Mesendoderm (in vitro differentiated cells): ENCODE data around the gene MAZ.

Experiments used
- DNase-seq: peaks from one replicate; pipeline ENCODE4 v3.0.0; 2013
- H2AK5ac ChIP-seq: 2 replicates; pipeline ENCODE4 v1.6.1; 2013; ENCODE audit warnings: low read length, inconsistent platforms
- H2BK120ac ChIP-seq: 2 replicates; pipeline ENCODE4 v1.6.1; 2013; ENCODE audit warnings: low read depth, mild to moderate bottlenecking, low read length, moderate library complexity, mixed read lengths
- H2BK15ac ChIP-seq: replicated peaks from 2 replicates; pipeline ENCODE4 v1.6.1; 2013; ENCODE audit warnings: low read depth, mild to moderate bottlenecking, moderate library complexity
- H2BK5ac ChIP-seq: 2 replicates; pipeline ENCODE4 v1.6.1; 2013; ENCODE audit warnings: low read length, inconsistent platforms
- H3K18ac ChIP-seq: 2 replicates; pipeline ENCODE4 v1.6.1; 2013; ENCODE audit warnings: mild to moderate bottlenecking, low read length, mixed read lengths
- H3K23ac ChIP-seq: one replicate; pipeline ENCODE4 v1.6.1; 2013; ENCODE audit warnings: low read length
- H3K27ac ChIP-seq: 2 replicates; pipeline ENCODE4 v1.5.1; 2013; ENCODE audit warnings: low read depth, mild to moderate bottlenecking, inconsistent platforms, low read length, moderate library complexity
- H3K27me3 ChIP-seq: 2 replicates; pipeline ENCODE4 v1.6.1; 2013; ENCODE audit warnings: low read length, control low read depth, mild to moderate bottlenecking, inconsistent platforms; ENCODE audit not compliant: insufficient read depth, poor library complexity
- H3K36me3 ChIP-seq: 2 replicates; pipeline ENCODE4 v1.6.1; 2013; ENCODE audit warnings: low read length, inconsistent platforms; ENCODE audit not compliant: control insufficient read depth, insufficient read depth
- H3K4ac ChIP-seq: one replicate; pipeline ENCODE4 v1.6.1; 2013; ENCODE audit warnings: low read depth, mild to moderate bottlenecking, low read length, moderate library complexity
- H3K4me1 ChIP-seq: 2 replicates; pipeline ENCODE4 v1.6.1; 2013; ENCODE audit warnings: low read depth, low read length, inconsistent platforms; ENCODE audit not compliant: control insufficient read depth
- H3K4me2 ChIP-seq: 2 replicates; pipeline ENCODE4 v1.6.1; 2013; ENCODE audit warnings: low read length
- H3K4me3 ChIP-seq: 2 replicates; pipeline ENCODE4 v1.5.1; 2013; ENCODE audit warnings: mild to moderate bottlenecking, low read length
- H3K56ac ChIP-seq: one replicate; pipeline ENCODE4 v1.6.1; 2013; ENCODE audit warnings: low read length
- H3K79me1 ChIP-seq: 2 replicates; pipeline ENCODE4 v1.6.1; 2013; ENCODE audit warnings: low read length, inconsistent platforms
- H3K79me2 ChIP-seq: 2 replicates; pipeline ENCODE4 v1.6.1; 2013; ENCODE audit warnings: mild to moderate bottlenecking, low read length; ENCODE audit not compliant: control insufficient read depth, insufficient read depth
- H3K9ac ChIP-seq: 2 replicates; pipeline ENCODE4 v1.6.1; 2013; ENCODE audit warnings: low read length, inconsistent platforms
- H4K5ac ChIP-seq: one replicate; pipeline ENCODE4 v1.6.1; 2013; ENCODE audit warnings: low read length
- H4K8ac ChIP-seq: one replicate; pipeline ENCODE4 v1.6.1; 2013; ENCODE audit warnings: low read depth, mild to moderate bottlenecking, control low read depth, low read length, moderate library complexity
- WGBS: extraction: QIAGEN DNeasy Blood & Tissue Kit; methylation state at CpG from one replicate; pipeline ENCODE4 v1.1.7; 2013; ENCODE audit warnings: low lambda C conversion rate, missing lambda C conversion rate; ENCODE audit not compliant: insufficient coverage; ENCODE audit errors: extremely low coverage; 5-methylcytosine and 5-hydroxymethylcytosine counted together

Gene MAZ

DNA sequence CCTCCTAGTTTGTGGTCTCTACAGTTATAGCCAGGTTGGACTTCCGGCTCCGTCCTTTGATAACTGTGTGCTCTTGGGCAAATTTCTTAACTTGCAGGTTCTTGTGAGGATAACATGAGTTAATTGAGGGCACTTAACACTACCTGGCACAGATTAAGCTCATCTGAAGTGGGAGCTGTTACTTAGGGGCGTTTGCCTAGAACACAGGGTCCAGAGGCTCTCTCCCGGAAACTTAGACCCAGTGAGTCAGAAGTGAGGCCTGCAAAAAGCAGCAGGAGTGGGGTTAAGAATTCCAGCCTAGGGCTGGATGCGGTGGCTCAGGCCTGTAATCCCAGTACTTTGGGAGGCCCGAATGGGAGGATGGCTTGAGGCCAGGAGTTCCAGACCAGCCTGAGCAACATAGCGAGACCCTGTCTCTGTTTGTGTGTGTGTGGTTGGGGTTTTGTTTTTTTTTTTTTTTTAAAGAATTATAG, 15.3 kb downstream of the MAZ start:
- Histone ChIP-seq H4K5ac (no peak overlapping the region), H3K18ac (no peak overlapping the region), H3K23ac (no peak overlapping the region), H3K9ac (no peak overlapping the region), H3K79me1 (peaks cover 5% of the 10 kb centered on the region), H2AK5ac (no peak overlapping the region), H4K8ac (no peak overlapping the region), H3K56ac (no peak overlapping the region), H3K4me3 (no peak overlapping the region), H3K27me3 (no peaks in the 10 kb centered on the region), H2BK15ac (no peak overlapping the region), H2BK120ac (no peak overlapping the region), H3K27ac (no peak overlapping the region), H3K4ac (no peak overlapping the region), H2BK5ac (no peak overlapping the region), H3K4me1 (peaks cover 8% of the 10 kb centered on the region), H3K4me2 (no peak overlapping the region), H3K79me2 (peaks cover 9% of the 10 kb centered on the region), H3K36me3 (peaks cover 2% of the 10 kb centered on the region)
- WGBS = no CpG with 5 or more reads among the region's 7 CpGs
- peak; percentile 60 for DNase-seq

DNA sequence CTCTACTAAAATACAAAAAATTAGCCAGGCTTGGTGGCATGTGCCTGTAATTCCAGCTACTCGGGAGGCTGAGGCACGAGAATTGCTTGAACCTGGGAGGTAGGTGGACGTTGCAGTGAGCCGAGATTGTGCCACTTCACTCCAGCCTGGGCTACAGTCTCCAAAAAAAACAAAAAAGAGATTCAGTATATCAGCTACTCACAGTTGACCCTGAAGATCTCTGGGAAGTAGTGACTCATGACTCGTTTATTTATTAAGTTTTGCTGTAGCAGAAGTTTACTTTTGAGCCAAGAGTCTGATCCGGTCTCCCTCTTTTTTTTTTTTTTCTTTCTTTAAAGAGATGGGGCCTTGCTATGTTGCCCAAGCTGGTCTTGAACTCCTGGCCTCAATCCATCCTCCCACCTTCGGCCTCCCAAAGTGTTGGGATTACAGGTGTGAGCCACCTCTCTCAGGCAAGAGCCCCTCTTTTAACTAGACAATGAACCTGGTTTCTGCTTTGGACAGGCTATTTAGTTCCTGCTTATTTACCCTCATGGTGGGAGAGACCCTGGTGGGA, 18.3 kb downstream of the MAZ start:
- Histone ChIP-seq H2BK120ac (no peak overlapping the region), H3K18ac (no peak overlapping the region), H2AK5ac (no peak overlapping the region), H2BK5ac (no peak overlapping the region), H4K8ac (no peak overlapping the region), H2BK15ac (no peak overlapping the region), H3K4me1 (peaks cover 8% of the 10 kb centered on the region), H3K79me1 (no peaks in the 10 kb centered on the region), H3K79me2 (no peaks in the 10 kb centered on the region), H3K4me2 (no peak overlapping the region), H3K27ac (no peak overlapping the region), H4K5ac (no peak overlapping the region), H3K9ac (no peak overlapping the region), H3K4ac (no peak overlapping the region), H3K23ac (no peak overlapping the region), H3K56ac (no peak overlapping the region), H3K36me3 (no peaks in the 10 kb centered on the region), H3K4me3 (no peak overlapping the region), H3K27me3 (no peaks in the 10 kb centered on the region)
- DNase-seq = no peak
- WGBS = no CpG with 5 or more reads among the region's 7 CpGs

DNA sequence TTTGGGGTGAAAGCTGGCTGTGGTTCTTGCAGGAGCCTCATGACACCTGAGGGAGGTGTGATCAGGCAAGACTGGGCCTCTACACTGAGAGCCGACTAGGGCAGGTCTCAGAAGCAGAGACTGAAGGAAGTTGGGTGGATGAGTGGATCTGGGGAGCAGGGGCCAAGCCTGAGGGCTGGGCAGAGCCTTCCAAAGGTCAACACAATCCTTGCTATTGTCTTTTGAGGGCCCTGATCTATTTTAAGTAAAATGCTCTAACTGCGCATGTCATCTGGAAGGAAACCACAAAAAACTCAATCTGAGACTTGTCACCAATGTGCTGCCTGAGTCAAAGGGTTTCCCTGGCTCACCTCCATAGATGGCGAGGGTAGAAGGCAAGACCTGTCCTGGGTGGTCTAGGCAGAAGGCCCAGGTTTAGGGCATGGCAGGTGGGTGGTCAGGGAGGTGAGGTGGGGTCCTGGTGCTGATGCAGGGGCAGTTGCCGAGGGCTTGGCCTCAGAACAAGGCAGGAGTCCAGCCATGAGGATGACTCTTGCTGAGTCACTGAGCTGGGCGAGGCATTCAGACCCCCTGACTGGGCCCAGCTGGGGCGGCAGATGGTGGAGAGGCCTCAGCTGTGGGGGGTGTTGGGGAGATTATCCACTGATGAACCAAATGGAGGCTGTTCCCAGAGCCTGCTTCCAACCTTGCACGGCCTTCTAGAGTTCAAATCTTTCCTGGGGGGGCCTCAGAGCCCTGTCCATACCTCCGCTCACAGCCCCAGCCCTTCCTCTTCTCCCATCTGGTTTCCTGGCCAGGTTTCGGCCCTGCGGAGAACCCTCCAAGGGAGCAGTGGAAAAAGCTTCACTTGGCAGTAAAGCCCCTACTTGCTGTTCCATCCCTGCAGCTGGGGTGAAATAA, 19.1 kb downstream of the MAZ start:
- no peaks in the 10 kb centered on the region for H3K79me1 ChIP-seq
- no peak overlapping the region for H3K4me3 ChIP-seq
- peak; percentile 47 for DNase-seq
- no peak overlapping the region for H3K9ac ChIP-seq
- no peaks in the 10 kb centered on the region for H3K36me3 ChIP-seq
- no peak overlapping the region for H3K4me2 ChIP-seq
- H3K27ac ChIP-seq = no peak overlapping the region
- no peak overlapping the region for H3K18ac ChIP-seq
- H3K79me2 ChIP-seq = no peaks in the 10 kb centered on the region
- H2AK5ac ChIP-seq = no peak overlapping the region
- H3K23ac ChIP-seq = no peak overlapping the region
- peaks cover 8% of the 10 kb centered on the region for H3K4me1 ChIP-seq
- no peak overlapping the region for H4K8ac ChIP-seq
- no peaks in the 10 kb centered on the region for H3K27me3 ChIP-seq
- no peak overlapping the region for H3K4ac ChIP-seq
- WGBS = no CpG with 5 or more reads among the region's 10 CpGs
- H2BK5ac ChIP-seq = peak overlapping the region; percentile 54
- H4K5ac ChIP-seq = no peak overlapping the region
- H2BK15ac ChIP-seq = no peak overlapping the region
- H2BK120ac ChIP-seq = no peak overlapping the region
- peak overlapping the region; percentile 77 for H3K56ac ChIP-seq

DNA sequence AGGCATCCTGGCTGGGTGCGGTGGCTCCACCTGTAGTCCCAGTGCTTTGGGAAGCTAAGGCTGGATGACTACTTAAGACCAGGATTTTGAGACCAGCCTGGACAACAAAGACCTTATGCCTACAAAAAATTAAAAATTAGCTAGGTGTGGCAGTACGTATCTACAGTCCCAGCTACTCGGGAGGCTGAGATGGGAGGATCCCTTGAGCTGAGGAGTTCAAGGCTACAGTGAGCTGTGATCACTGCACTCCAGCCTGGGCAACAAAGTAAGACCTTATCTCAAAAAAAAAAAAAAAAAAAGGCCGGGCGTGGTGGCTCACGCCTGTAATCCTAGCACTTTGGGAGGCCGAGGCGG, 20.0 kb downstream of the MAZ start:
- H2AK5ac ChIP-seq = no peak overlapping the region
- no peak overlapping the region for H3K23ac ChIP-seq
- no peaks in the 10 kb centered on the region for H3K79me1 ChIP-seq
- no CpG with 5 or more reads among the region's 8 CpGs for WGBS
- DNase-seq = no peak
- no peak overlapping the region for H3K18ac ChIP-seq
- no peak overlapping the region for H4K8ac ChIP-seq
- H3K79me2 ChIP-seq = no peaks in the 10 kb centered on the region
- no peak overlapping the region for H2BK5ac ChIP-seq
- H3K36me3 ChIP-seq = no peaks in the 10 kb centered on the region
- H3K27me3 ChIP-seq = no peaks in the 10 kb centered on the region
- no peak overlapping the region for H3K27ac ChIP-seq
- no peak overlapping the region for H3K9ac ChIP-seq
- H3K4me2 ChIP-seq = no peak overlapping the region
- no peak overlapping the region for H3K4ac ChIP-seq
- peaks cover 8% of the 10 kb centered on the region for H3K4me1 ChIP-seq
- H2BK120ac ChIP-seq = no peak overlapping the region
- H2BK15ac ChIP-seq = no peak overlapping the region
- no peak overlapping the region for H4K5ac ChIP-seq
- no peak overlapping the region for H3K4me3 ChIP-seq
- H3K56ac ChIP-seq = no peak overlapping the region

DNA sequence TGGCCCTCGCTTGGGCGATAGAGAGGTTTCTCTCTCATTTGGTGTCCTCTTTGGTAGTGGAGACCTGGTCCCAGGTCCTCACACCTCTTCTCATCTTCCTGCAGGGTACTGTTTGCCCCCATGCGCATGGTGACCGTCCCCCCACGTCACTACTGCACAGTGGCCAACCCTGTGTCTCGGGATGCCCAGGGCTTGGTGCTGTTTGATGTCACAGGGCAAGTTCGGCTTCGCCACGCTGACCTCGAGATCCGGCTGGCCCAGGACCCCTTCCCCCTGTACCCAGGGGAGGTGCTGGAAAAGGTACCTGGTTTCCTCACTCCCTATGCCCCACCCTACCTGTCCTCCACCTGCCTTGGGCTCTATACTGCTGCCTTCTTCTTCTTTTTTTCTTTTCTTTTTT, 24.4 kb downstream of the MAZ start:
- Histone ChIP-seq H3K4me3 (no peak overlapping the region), H3K79me2 (no peaks in the 10 kb centered on the region), H2BK5ac (no peak overlapping the region), H3K27me3 (no peaks in the 10 kb centered on the region), H4K5ac (no peak overlapping the region), H3K56ac (no peak overlapping the region), H3K36me3 (no peaks in the 10 kb centered on the region), H2BK15ac (no peak overlapping the region), H3K79me1 (no peaks in the 10 kb centered on the region), H3K9ac (no peak overlapping the region), H3K4me2 (no peak overlapping the region), H3K18ac (no peak overlapping the region), H2BK120ac (no peak overlapping the region), H4K8ac (no peak overlapping the region), H3K27ac (no peak overlapping the region), H2AK5ac (no peak overlapping the region), H3K23ac (no peak overlapping the region), H3K4ac (no peak overlapping the region), H3K4me1 (no peaks in the 10 kb centered on the region)
- no CpG with 5 or more reads among the region's 11 CpGs for WGBS
- no peak for DNase-seq
